Caki2 (cell line): ENCODE measurements around the gene ATP2A1. TPM values are rescaled to one million over a fixed set of nuclear protein-coding genes. Genes with fewer than 3 reads are reported as not detected.

ENCODE experiments used
- DNase-seq: peaks from one replicate; pipeline ENCODE4 v3.0.0-alpha.2; 2015; ENCODE audit warnings: low read depth
- in situ Hi-C: cut with HindIII; loops from 2 replicates; pipeline ENCODE4 v1.10.0; 2016; ENCODE audit warnings: low sequenced_read_pairs, low pct_unique_long_range_greater_than_20kb, mixed read lengths
- total RNA-seq: library from RNA; depleted of rRNA; stranded (reverse); fragments of >200 nt; shearing (Covaris generic); gene quantifications from 2 replicates; pipeline ENCODE4 v1.2.3, GENCODE V29; 2014; ENCODE audit warnings: low replicate concordance

Gene ATP2A1
- total RNA-seq, 1 experiment from 2014 or later, result 0.71 TPM

- in situ Hi-C loops, result no loop called here
Measured at GRCh38 chr16:28899882-28900590, 21.7 kb downstream of the ATP2A1 start.

GRCh38 chr16:28900601-28901000 lies 22.3 kb downstream of the ATP2A1 start:
- no peak for DNase-seq
- in situ Hi-C loops, result no loop called here

More at GRCh38 chr16:28899882-28900590, 21.7 kb downstream of the ATP2A1 start:
- DNase-seq, result no peak

DNA sequence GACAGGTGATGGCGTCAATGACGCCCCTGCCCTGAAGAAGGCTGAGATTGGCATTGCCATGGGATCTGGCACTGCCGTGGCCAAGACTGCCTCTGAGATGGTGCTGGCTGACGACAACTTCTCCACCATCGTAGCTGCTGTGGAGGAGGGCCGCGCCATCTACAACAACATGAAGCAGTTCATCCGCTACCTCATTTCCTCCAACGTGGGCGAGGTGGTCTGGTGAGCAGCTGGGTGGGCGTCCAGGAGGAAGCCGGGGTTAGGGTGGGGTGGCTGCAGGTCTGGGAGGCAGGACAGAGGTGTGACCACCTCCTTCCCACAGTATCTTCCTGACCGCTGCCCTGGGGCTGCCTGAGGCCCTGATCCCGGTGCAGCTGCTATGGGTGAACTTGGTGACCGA lies 23.6 kb downstream of the ATP2A1 start:
- no peak for DNase-seq
- in situ Hi-C loops, result no loop called here

DNA sequence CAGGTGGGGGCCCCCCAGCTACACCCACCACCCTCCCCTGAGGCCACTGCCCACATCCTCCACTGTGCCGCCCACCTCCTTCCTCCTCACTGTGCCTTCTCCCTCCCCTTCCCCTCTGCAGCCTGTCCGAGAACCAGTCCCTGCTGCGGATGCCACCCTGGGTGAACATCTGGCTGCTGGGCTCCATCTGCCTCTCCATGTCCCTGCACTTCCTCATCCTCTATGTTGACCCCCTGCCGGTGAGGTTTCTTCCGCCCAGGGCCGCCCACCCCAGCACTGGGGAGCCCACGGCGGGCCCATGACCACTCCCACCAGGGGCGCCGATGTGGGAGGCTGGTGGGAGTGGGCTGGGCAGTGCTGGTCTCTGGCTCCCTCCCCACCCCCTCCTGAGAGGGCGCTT lies 24.6 kb downstream of the ATP2A1 start:
- in situ Hi-C loops, result no loop called here

DNA sequence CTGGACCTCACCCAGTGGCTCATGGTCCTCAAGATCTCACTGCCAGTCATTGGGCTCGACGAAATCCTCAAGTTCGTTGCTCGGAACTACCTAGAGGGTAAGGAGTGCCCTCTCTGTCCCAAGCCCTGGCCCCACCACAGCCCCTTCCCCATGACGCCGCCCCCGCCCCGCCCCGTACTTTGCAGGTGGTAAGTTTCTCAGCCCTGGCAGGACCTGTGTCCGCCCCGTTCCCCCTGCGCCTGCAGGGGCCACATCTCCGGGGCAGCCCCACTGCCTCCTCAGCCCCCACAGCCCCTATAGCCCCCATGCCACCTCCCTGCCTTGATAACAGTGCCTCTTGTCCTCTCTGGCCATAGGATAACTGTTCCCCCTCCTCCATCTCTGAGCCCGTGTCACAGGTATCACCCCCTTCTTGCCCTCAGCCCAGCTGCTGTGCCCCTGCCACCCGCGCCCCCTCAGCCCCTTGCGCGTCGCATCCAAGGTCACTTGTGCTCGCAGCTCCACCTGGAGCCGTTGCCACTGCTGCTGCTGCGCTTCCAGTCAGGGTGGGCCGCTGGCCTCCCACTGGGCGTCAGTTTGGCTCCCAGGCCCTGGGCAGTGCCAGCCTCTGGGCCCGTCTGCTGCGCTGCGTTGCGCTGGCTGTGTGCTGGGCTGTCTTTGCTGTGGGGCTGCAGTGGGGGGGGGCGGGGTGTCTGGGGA lies 25.2 kb downstream of the ATP2A1 start:
- DNase-seq, result no peak
- in situ Hi-C loops, result no loop called here

More for the DNA sequence above, 24.6 kb downstream of the ATP2A1 start:
- no peak for DNase-seq

- in situ Hi-C loops, result no loop called here
- DNase-seq, result no peak
Measured at GRCh38 chr16:28904363-28904762, 26.1 kb downstream of the ATP2A1 start.

- no peak for DNase-seq
- in situ Hi-C loops, result no loop called here
Measured at GRCh38 chr16:28904828-28905227, 26.5 kb downstream of the ATP2A1 start.

- DNase-seq, result no peak
- in situ Hi-C loops, result no loop called here
Measured at GRCh38 chr16:28905229-28905754, 27.0 kb downstream of the ATP2A1 start.

GRCh38 chr16:28905800-28906372 lies 27.6 kb downstream of the ATP2A1 start:
- in situ Hi-C loops, result no loop called here
- DNase-seq, result no peak

- in situ Hi-C loops, result no loop called here
- peak; percentile 32 for DNase-seq
Measured at GRCh38 chr16:28910086-28911031, 32.1 kb downstream of the ATP2A1 start.

DNA sequence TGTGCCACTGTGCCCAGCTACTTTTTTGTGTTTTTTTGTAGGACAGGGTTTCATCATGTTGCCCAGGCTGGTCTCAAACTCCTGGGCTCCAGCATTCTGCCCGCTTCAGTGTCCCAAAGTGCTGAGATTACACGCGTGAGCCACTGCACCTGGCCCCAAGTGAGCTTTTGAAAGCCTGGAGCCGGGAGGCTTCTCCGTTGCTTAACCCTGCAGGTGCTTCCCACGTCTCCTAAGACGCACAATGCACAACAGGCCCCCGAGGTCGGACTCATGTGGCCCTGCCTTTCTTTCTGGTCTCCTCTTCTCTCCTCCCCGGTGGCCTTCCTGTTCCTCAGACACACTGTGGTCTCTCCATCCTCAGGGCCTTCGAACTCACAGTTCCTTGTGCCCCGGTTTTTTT lies 34.3 kb downstream of the ATP2A1 start:
- in situ Hi-C loops, result no loop called here
- no peak for DNase-seq

DNA sequence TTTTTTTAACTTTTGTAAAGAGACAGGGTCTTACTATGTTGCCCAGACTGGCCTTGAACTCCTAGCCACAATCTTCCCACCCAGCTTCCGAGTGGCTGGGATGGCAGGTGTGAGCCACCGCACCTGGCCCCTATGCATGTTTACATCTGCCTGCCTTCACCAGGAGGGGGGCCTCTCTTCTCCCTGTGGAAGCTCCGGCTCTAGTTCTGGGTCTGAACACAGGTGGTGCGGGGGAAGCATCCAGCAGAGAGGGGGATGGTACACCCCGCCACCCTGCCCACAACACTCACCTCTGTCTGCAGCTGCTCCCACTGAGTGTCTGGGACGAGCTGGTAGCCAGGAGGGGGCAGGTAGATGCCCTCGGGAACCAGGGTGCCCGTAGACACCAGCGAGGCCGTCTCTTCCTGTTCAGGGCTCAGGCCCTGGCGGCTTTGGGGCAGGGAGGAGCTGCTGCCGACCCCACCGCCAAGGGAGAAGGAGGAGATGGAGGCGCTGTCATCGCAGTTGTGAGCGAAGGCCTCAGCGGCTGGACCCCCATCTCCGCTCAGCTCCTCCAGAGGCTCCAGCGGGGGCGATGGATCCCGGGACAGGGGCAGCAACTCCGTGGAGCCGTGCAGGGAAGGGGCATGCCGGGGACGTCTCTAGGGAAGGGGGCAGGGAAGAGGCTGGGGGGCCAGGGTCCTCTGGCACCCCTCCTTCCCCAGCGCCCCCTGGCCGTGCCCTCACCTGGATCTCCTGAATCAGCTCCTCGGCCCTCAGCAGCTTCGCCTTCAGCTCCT lies 35.8 kb downstream of the ATP2A1 start:
- DNase-seq, result no peak
- in situ Hi-C loops, result no loop called here

DNA sequence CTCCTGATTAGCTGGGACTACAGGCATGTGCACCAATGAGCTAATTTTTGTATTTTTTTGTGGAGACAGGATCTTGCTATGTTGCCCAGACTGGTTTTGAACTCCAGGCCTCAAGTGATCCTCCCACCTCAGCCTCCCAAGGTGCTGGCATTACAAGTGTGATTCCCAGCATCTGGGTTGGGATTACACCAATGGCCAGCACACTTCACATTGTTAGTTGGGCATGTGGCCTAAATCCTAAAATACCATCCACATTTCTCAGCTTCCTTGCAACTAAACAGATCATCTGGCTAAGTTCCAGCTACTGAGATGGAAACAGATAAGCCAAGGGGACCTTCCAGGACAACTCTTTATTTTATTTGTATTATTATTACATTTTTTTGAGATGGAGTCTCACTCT lies 36.9 kb downstream of the ATP2A1 start:
- DNase-seq, result no peak
- in situ Hi-C loops, result no loop called here

- in situ Hi-C loops, result no loop called here
- DNase-seq, result no peak
Measured at GRCh38 chr16:28917095-28917494, 38.8 kb downstream of the ATP2A1 start.

GRCh38 chr16:28918698-28919097 lies 40.4 kb downstream of the ATP2A1 start:
- in situ Hi-C loops, result no loop called here
- no peak for DNase-seq

DNA sequence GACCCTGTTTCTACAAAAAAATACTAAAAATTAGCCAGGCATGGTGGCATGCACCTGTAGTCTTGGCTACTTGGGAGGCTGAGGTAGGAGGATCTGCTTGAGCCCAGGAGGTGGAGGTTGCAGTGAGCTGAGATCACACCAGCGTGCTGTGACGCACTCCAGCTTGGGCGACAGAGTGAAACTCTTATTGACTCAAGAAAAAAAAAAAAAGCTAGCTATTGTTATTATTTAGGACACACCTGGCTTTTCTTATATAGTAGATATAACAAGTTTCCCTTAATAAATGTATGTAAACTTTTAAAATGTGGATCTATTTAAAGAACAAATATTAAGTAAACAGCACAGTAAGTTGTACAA lies 44.9 kb downstream of the ATP2A1 start:
- in situ Hi-C loops, result no loop called here
- no peak for DNase-seq

DNA sequence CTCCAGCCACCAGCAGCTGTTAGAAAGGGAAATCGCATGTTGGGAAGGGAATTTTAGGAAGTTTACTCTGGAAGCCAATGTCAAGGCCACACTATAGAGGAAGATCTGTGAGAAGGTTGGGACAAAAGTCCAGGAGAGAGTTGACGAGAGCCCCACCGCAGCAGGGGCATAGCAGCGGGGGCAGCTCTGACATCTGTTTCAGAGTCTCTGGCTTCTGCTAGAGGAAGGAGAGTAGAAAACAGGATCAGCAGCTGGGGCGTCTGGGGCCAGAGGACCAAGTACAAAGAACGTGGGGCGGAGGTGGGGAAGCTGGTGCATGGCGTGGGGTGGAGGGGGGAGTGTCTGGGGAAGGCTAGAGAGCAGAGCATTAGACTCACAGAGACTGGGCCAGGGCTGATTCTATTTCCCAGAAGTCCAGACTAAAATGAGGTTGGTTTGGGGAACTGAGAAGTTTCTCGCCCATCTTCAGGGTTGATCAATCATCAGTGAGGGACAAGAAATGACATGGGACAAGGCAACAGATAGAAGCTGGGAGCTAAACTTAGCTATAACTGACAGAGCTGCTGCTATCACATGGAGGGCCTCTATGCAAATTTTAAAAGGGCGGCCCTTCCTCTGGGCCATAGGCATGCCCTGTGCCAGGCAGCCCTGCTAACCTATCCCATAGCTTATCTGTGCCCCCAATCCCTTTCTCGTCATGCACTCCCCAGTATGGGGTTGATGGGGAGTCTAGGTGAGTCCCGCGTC lies 45.5 kb downstream of the ATP2A1 start:
- DNase-seq, result no peak
- in situ Hi-C loops, result no loop called here
